Measurements from ENCODE around the gene TNPO1.

The TNPO1 gene

GRCh38 chr5:72847439-72847838 is 31.0 kb downstream of the TNPO1 start:
- H2AFZ ChIP-seq (ENCODE audit: insufficient read depth, low read length, poor library complexity) = no peak overlapping the region
- no peaks in the 10 kb centered on the region for H3K9me3 ChIP-seq (ENCODE audit: insufficient read depth, low read depth, low read length)
- no peak overlapping the region for H4K8ac ChIP-seq (ENCODE audit: low read depth, low read length)
- H3K4me3 ChIP-seq (ENCODE audit: low read depth, low read length) = no peak overlapping the region
- H3K4me2 ChIP-seq (ENCODE audit: low read length) = no peak overlapping the region
- H4K91ac ChIP-seq (ENCODE audit: low read depth, low read length) = no peak overlapping the region
- no peak overlapping the region for H2BK120ac ChIP-seq (ENCODE audit: insufficient read depth, low read length, poor library complexity)
- peaks cover 15% of the 10 kb centered on the region for H3K79me2 ChIP-seq (ENCODE audit: control insufficient read depth, insufficient read depth, low read length, poor library complexity)
- DNase-seq = no peak
- H3K18ac ChIP-seq (ENCODE audit: low read length) = no peak overlapping the region
- H2AK5ac ChIP-seq (ENCODE audit: low read length) = no peak overlapping the region
- H3K36me3 ChIP-seq (ENCODE audit: control insufficient read depth in 1 of 2, insufficient read depth in 2 of 2, low read length in 2 of 2) = peaks cover 2 to 3% of the 10 kb centered on the region in 2 experiments
- no CpG with 5 or more reads among the region's 3 CpGs for WGBS (ENCODE audit: extremely low coverage, insufficient coverage, insufficient read length)
- H3K4me1 ChIP-seq (ENCODE audit: control insufficient read depth in 1 of 2, insufficient read depth in 2 of 2, low read length in 2 of 2) = peaks cover 0 to 2% of the 10 kb centered on the region in 2 experiments
- no peak overlapping the region for H2BK5ac ChIP-seq (ENCODE audit: low read depth, low read length, poor library complexity)
- H3K14ac ChIP-seq (ENCODE audit: low read length) = no peak overlapping the region
- H3K79me1 ChIP-seq (ENCODE audit: low read length) = peaks cover 7% of the 10 kb centered on the region
- no peaks in the 10 kb centered on the region for H3K27me3 ChIP-seq (ENCODE audit: insufficient read depth, low read length)
- H3K23ac ChIP-seq (ENCODE audit: low read length) = no peak overlapping the region
- no peak overlapping the region for H3K27ac ChIP-seq (ENCODE audit: low read depth, low read length)
- no peak overlapping the region for H3K9ac ChIP-seq (ENCODE audit: low read length)
- H4K12ac ChIP-seq (ENCODE audit: low read depth, low read length) = no peak overlapping the region
- no peak overlapping the region for H2BK12ac ChIP-seq (ENCODE audit: low read length)
- H3K4ac ChIP-seq (ENCODE audit: low read depth, low read length) = no peak overlapping the region

DNA sequence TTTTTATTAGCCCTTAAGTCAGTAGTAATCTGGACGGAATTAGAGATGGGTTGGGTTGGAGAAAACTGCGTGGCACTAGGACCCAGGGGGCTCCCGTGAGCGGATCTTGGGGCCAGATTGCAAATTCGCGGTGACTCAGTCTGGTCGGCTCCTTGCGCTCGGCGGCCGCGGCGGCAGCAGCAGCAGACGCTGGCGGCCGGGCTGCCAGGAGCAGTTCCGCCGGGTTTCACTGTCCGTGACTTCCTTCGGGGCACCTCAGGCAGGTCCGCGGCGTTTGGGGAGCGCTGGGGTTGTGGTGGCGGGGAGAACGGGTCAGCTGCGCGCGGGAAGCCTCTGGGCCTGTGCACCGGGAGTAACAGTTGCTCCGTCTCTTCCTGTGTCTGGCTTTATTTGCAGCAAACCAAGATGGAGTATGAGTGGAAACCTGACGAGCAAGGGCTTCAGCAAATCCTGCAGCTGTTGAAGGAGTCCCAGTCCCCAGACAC is 31.6 kb downstream of the TNPO1 start:
- no peaks in the 10 kb centered on the region for H3K4me1 ChIP-seq (ENCODE audit: control insufficient read depth in 1 of 2, insufficient read depth in 2 of 2, low read length in 2 of 2)
- peak overlapping the region; percentile 83 for H4K12ac ChIP-seq (ENCODE audit: low read depth, low read length)
- peak overlapping the region; percentile 42 for H2BK12ac ChIP-seq (ENCODE audit: low read length)
- H3K79me2 ChIP-seq (ENCODE audit: control insufficient read depth, insufficient read depth, low read length, poor library complexity) = peaks cover 15% of the 10 kb centered on the region
- peak overlapping the region; percentile 79 for H2AK5ac ChIP-seq (ENCODE audit: low read length)
- peak overlapping the region; percentile 87 for H2BK5ac ChIP-seq (ENCODE audit: low read depth, low read length, poor library complexity)
- H4K91ac ChIP-seq (ENCODE audit: low read depth, low read length) = peak overlapping the region; percentile 87
- DNase-seq = peak; percentile 88 to 92
- H3K4me2 ChIP-seq (ENCODE audit: low read length) = peak overlapping the region; percentile 98
- H3K9me3 ChIP-seq (ENCODE audit: insufficient read depth, low read depth, low read length) = peaks cover under 1% of the 10 kb centered on the region
- peaks cover 3 to 4% of the 10 kb centered on the region in 2 experiments for H3K36me3 ChIP-seq (ENCODE audit: control insufficient read depth in 1 of 2, insufficient read depth in 2 of 2, low read length in 2 of 2)
- WGBS (ENCODE audit: extremely low coverage, insufficient coverage, insufficient read length) = no CpG with 5 or more reads among the region's 32 CpGs
- H3K9ac ChIP-seq (ENCODE audit: low read length) = peak overlapping the region; percentile 91
- peak overlapping the region; percentile 91 for H4K8ac ChIP-seq (ENCODE audit: low read depth, low read length)
- H3K14ac ChIP-seq (ENCODE audit: low read length) = peak overlapping the region; percentile 92
- H2AFZ ChIP-seq (ENCODE audit: insufficient read depth, low read length, poor library complexity) = peak overlapping the region; percentile 43
- H3K4ac ChIP-seq (ENCODE audit: low read depth, low read length) = peak overlapping the region; percentile 85
- H3K23ac ChIP-seq (ENCODE audit: low read length) = no peak overlapping the region
- H3K27ac ChIP-seq (ENCODE audit: low read depth, low read length) = peak overlapping the region; percentile 99
- H3K79me1 ChIP-seq (ENCODE audit: low read length) = peaks cover 7% of the 10 kb centered on the region
- H2BK120ac ChIP-seq (ENCODE audit: insufficient read depth, low read length, poor library complexity) = peak overlapping the region; percentile 76
- no peaks in the 10 kb centered on the region for H3K27me3 ChIP-seq (ENCODE audit: insufficient read depth, low read length)
- peak overlapping the region; percentile 92 for H3K4me3 ChIP-seq (ENCODE audit: low read depth, low read length)
- peak overlapping the region; percentile 95 for H3K18ac ChIP-seq (ENCODE audit: low read length)

- Histone ChIP-seq H3K4me3 (ENCODE audit: low read depth, low read length) (peak overlapping the region; percentile 92), H3K14ac (ENCODE audit: low read length) (peak overlapping the region; percentile 92), H3K18ac (ENCODE audit: low read length) (peak overlapping the region; percentile 95), H2BK120ac (ENCODE audit: insufficient read depth, low read length, poor library complexity) (peak overlapping the region; percentile 76), H2AK5ac (ENCODE audit: low read length) (peak overlapping the region; percentile 79), H3K4me2 (ENCODE audit: low read length) (peak overlapping the region; percentile 98), H2AFZ (ENCODE audit: insufficient read depth, low read length, poor library complexity) (peak overlapping the region; percentile 43), H4K12ac (ENCODE audit: low read depth, low read length) (peak overlapping the region; percentile 83), H2BK5ac (ENCODE audit: low read depth, low read length, poor library complexity) (peak overlapping the region; percentile 87), H3K27ac (ENCODE audit: low read depth, low read length) (peak overlapping the region; percentile 99), H3K79me2 (ENCODE audit: control insufficient read depth, insufficient read depth, low read length, poor library complexity) (peaks cover 15% of the 10 kb centered on the region), H3K79me1 (ENCODE audit: low read length) (peaks cover 7% of the 10 kb centered on the region), H3K36me3 (ENCODE audit: control insufficient read depth in 1 of 2, insufficient read depth in 2 of 2, low read length in 2 of 2) (peaks cover 6 to 7% of the 10 kb centered on the region in 2 experiments), H3K27me3 (ENCODE audit: insufficient read depth, low read length) (no peaks in the 10 kb centered on the region), H4K91ac (ENCODE audit: low read depth, low read length) (peak overlapping the region; percentile 87), H4K8ac (ENCODE audit: low read depth, low read length) (peak overlapping the region; percentile 91), H3K4ac (ENCODE audit: low read depth, low read length) (peak overlapping the region; percentile 85), H3K23ac (ENCODE audit: low read length) (no peak overlapping the region), H3K9ac (ENCODE audit: low read length) (peak overlapping the region; percentile 91), H3K4me1 (ENCODE audit: control insufficient read depth in 1 of 2, insufficient read depth in 2 of 2, low read length in 2 of 2) (no peaks in the 10 kb centered on the region), H3K9me3 (ENCODE audit: insufficient read depth, low read depth, low read length) (peaks cover 2% of the 10 kb centered on the region), H2BK12ac (ENCODE audit: low read length) (peak overlapping the region; percentile 42)
- no CpG with 5 or more reads among the region's 81 CpGs for WGBS (ENCODE audit: extremely low coverage, insufficient coverage, insufficient read length)
- DNase-seq = peak; percentile 13 to 44
Measured at GRCh38 chr5:72848474-72849428, 32.3 kb downstream of the TNPO1 start.

DNA sequence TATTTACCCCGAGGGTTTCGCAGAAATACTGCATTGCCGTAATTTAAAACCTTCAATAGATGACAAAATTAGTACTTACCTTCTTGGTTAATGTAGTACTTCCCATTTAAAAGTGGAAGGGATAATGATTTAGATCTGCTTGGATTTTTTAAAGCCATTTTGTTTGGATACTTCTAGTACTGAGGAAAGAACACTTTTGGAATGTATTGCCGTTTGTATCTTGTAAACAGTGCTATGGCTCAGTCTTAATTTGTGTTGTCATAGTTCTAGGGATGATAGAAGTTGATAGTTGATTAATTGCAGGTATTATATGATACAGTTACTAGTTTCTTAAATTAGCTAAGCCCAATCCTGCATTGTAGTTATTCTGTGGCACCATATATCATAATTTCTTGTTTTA is 33.1 kb downstream of the TNPO1 start:
- DNase-seq = peak in 1 of 2 donors; percentile 8
- Histone ChIP-seq H3K27ac (ENCODE audit: low read depth, low read length) (no peak overlapping the region), H3K4ac (ENCODE audit: low read depth, low read length) (no peak overlapping the region), H3K79me1 (ENCODE audit: low read length) (peaks cover 7% of the 10 kb centered on the region), H3K18ac (ENCODE audit: low read length) (no peak overlapping the region), H3K14ac (ENCODE audit: low read length) (no peak overlapping the region), H2AK5ac (ENCODE audit: low read length) (no peak overlapping the region), H4K8ac (ENCODE audit: low read depth, low read length) (no peak overlapping the region), H3K9ac (ENCODE audit: low read length) (no peak overlapping the region), H3K4me2 (ENCODE audit: low read length) (peak overlapping the region; percentile 45), H4K12ac (ENCODE audit: low read depth, low read length) (no peak overlapping the region), H2AFZ (ENCODE audit: insufficient read depth, low read length, poor library complexity) (no peak overlapping the region), H3K4me3 (ENCODE audit: low read depth, low read length) (no peak overlapping the region), H4K91ac (ENCODE audit: low read depth, low read length) (no peak overlapping the region), H2BK5ac (ENCODE audit: low read depth, low read length, poor library complexity) (no peak overlapping the region), H2BK12ac (ENCODE audit: low read length) (no peak overlapping the region), H3K23ac (ENCODE audit: low read length) (no peak overlapping the region), H3K79me2 (ENCODE audit: control insufficient read depth, insufficient read depth, low read length, poor library complexity) (peaks cover 15% of the 10 kb centered on the region), H3K27me3 (ENCODE audit: insufficient read depth, low read length) (no peaks in the 10 kb centered on the region), H3K9me3 (ENCODE audit: insufficient read depth, low read depth, low read length) (peaks cover 2% of the 10 kb centered on the region), H2BK120ac (ENCODE audit: insufficient read depth, low read length, poor library complexity) (no peak overlapping the region), H3K36me3 (ENCODE audit: control insufficient read depth in 1 of 2, insufficient read depth in 2 of 2, low read length in 2 of 2) (peaks cover 6 to 7% of the 10 kb centered on the region in 2 experiments), H3K4me1 (ENCODE audit: control insufficient read depth in 1 of 2, insufficient read depth in 2 of 2, low read length in 2 of 2) (no peaks in the 10 kb centered on the region)
- no CpG with 5 or more reads among the region's 4 CpGs for WGBS (ENCODE audit: extremely low coverage, insufficient coverage, insufficient read length)
